GM18909 (cell line): ENCODE results near the gene TXNDC5.

Experiments
- ATAC-seq: cut with Tn5 transposase; IDR thresholded peaks from one replicate; pipeline ENCODE4 v1.9.1; 2021; ENCODE audit warnings: mild to moderate bottlenecking; ENCODE audit not compliant: unreplicated experiment, poor library complexity

Gene TXNDC5

GRCh38 chr6:7878401-7878964 lies 32.1 kb downstream of the TXNDC5 start:
- ATAC-seq: no peak

GRCh38 chr6:7868926-7869325 lies 41.7 kb downstream of the TXNDC5 start:
- no peak for ATAC-seq

- ATAC-seq: no peak
These were observed 44.1 kb downstream of the TXNDC5 start for GRCh38 chr6:7866526-7866925.

GRCh38 chr6:7865781-7866180 lies 44.8 kb downstream of the TXNDC5 start:
- no peak for ATAC-seq

GRCh38 chr6:7859591-7859990 lies 51.0 kb downstream of the TXNDC5 start:
- ATAC-seq: no peak

GRCh38 chr6:7851780-7852179 lies 58.8 kb downstream of the TXNDC5 start:
- no peak for ATAC-seq

GRCh38 chr6:7848229-7848628 lies 62.4 kb downstream of the TXNDC5 start:
- ATAC-seq: no peak

GRCh38 chr6:7846966-7847818 lies 63.4 kb downstream of the TXNDC5 start:
- ATAC-seq: no peak

- ATAC-seq: no peak
These were observed 68.7 kb downstream of the TXNDC5 start for GRCh38 chr6:7841781-7842468.

GRCh38 chr6:7836371-7837026 lies 74.1 kb downstream of the TXNDC5 start:
- ATAC-seq: no peak

- no peak for ATAC-seq
These were observed 76.9 kb downstream of the TXNDC5 start for GRCh38 chr6:7833751-7834070.

- ATAC-seq: no peak
These were observed 77.5 kb downstream of the TXNDC5 start for GRCh38 chr6:7832904-7833750.
